Measurements from ENCODE around the gene P2RX6.

The P2RX6 gene

GRCh38 chr22:20987375-20987774 is 27.6 kb upstream of the P2RX6 start:
- H3K4me2 ChIP-seq (ENCODE audit: insufficient read depth, low read length), result no peak overlapping the region
- no peak for ATAC-seq (ENCODE audit: insufficient read depth, low read depth)
- TF ChIP-seq CTCF (IDR thresholded peaks at IDR 0.05; ENCODE audit: borderline replicate concordance, extremely low read depth, low read length, poor library complexity, severe bottlenecking), result no peak
- no peak for TF ChIP-seq EZH2 (IDR thresholded peaks at IDR 0.05; ENCODE audit: borderline replicate concordance, low read depth, low read length, severe bottlenecking)
- no peak for DNase-seq
- H3K27ac ChIP-seq (ENCODE audit: low read length), result no peak overlapping the region
- no peak overlapping the region for H3K9ac ChIP-seq (ENCODE audit: low read depth, low read length)
- no peaks in the 10 kb centered on the region for H3K27me3 ChIP-seq (ENCODE audit: insufficient read depth, low read length, poor library complexity)
- peaks cover 70% of the 10 kb centered on the region for H3K36me3 ChIP-seq (ENCODE audit: insufficient read depth, low read length)
- peaks cover 17% of the 10 kb centered on the region for H3K4me1 ChIP-seq (ENCODE audit: insufficient read depth, low read length)
- no peaks in the 10 kb centered on the region for H4K20me1 ChIP-seq (ENCODE audit: insufficient read depth, low read length)
- H3K4me3 ChIP-seq (ENCODE audit: low read depth in 1 of 2, low read length in 2 of 2), result no peak overlapping the region
- peaks cover 18% of the 10 kb centered on the region for H3K79me2 ChIP-seq (ENCODE audit: insufficient read depth, low read length)
- H3K9me3 ChIP-seq (ENCODE audit: insufficient read depth, low read length, severe bottlenecking), result no peaks in the 10 kb centered on the region
- no peak overlapping the region for H2AFZ ChIP-seq (ENCODE audit: low read depth, low read length)

GRCh38 chr22:20988573-20989322 is 26.2 kb upstream of the P2RX6 start:
- Histone ChIP-seq H3K4me2 (ENCODE audit: insufficient read depth, low read length) (no peak overlapping the region), H3K79me2 (ENCODE audit: insufficient read depth, low read length) (peaks cover 5% of the 10 kb centered on the region; the same call in 1 of the 2 replicates), H3K27me3 (ENCODE audit: insufficient read depth, low read length, poor library complexity) (no peaks in the 10 kb centered on the region), H3K4me1 (ENCODE audit: insufficient read depth, low read length) (peaks cover 3% of the 10 kb centered on the region), H3K9me3 (ENCODE audit: insufficient read depth, low read length, severe bottlenecking) (no peaks in the 10 kb centered on the region), H3K36me3 (ENCODE audit: insufficient read depth, low read length) (peaks cover 78% of the 10 kb centered on the region), H3K27ac (ENCODE audit: low read length) (no peak overlapping the region), H4K20me1 (ENCODE audit: insufficient read depth, low read length) (no peaks in the 10 kb centered on the region), H3K4me3 (ENCODE audit: low read depth in 1 of 2, low read length in 2 of 2) (no peak overlapping the region), H2AFZ (ENCODE audit: low read depth, low read length) (no peak overlapping the region), H3K9ac (ENCODE audit: low read depth, low read length) (no peak overlapping the region)
- TF ChIP-seq CTCF (IDR thresholded peaks at IDR 0.05; ENCODE audit: borderline replicate concordance, extremely low read depth, low read length, poor library complexity, severe bottlenecking) (no peak), EZH2 (IDR thresholded peaks at IDR 0.05; ENCODE audit: borderline replicate concordance, low read depth, low read length, severe bottlenecking) (no peak)
- ATAC-seq (ENCODE audit: insufficient read depth, low read depth) (no peak), DNase-seq (no peak)

GRCh38 chr22:20989323-20990138 is 25.4 kb upstream of the P2RX6 start:
- peaks cover 75% of the 10 kb centered on the region for H3K36me3 ChIP-seq (ENCODE audit: insufficient read depth, low read length)

More at GRCh38 chr22:20989323-20990138, 25.4 kb upstream of the P2RX6 start:
- Histone ChIP-seq H3K79me2 (ENCODE audit: insufficient read depth, low read length) (no peaks in the 10 kb centered on the region; the same call in 1 of the 2 replicates), H3K4me1 (ENCODE audit: insufficient read depth, low read length) (no peaks in the 10 kb centered on the region), H2AFZ (ENCODE audit: low read depth, low read length) (no peak overlapping the region), H4K20me1 (ENCODE audit: insufficient read depth, low read length) (no peaks in the 10 kb centered on the region), H3K9me3 (ENCODE audit: insufficient read depth, low read length, severe bottlenecking) (no peaks in the 10 kb centered on the region), H3K27me3 (ENCODE audit: insufficient read depth, low read length, poor library complexity) (no peaks in the 10 kb centered on the region), H3K4me2 (ENCODE audit: insufficient read depth, low read length) (no peak overlapping the region), H3K27ac (ENCODE audit: low read length) (no peak overlapping the region), H3K9ac (ENCODE audit: low read depth, low read length) (no peak overlapping the region), H3K4me3 (ENCODE audit: low read depth in 1 of 2, low read length in 2 of 2) (no peak overlapping the region)
- ATAC-seq (ENCODE audit: insufficient read depth, low read depth) (no peak), DNase-seq (no peak)
- TF ChIP-seq EZH2 (IDR thresholded peaks at IDR 0.05; ENCODE audit: borderline replicate concordance, low read depth, low read length, severe bottlenecking), result no peak
- no peak for TF ChIP-seq CTCF (IDR thresholded peaks at IDR 0.05; ENCODE audit: borderline replicate concordance, extremely low read depth, low read length, poor library complexity, severe bottlenecking)

Measured in DND-41 (cell line).